HG02870 (cell line): ENCODE results near the gene MSX1.

Source experiments
- ATAC-seq: cut with Tn5 transposase; IDR thresholded peaks from one replicate; pipeline ENCODE4 v1.9.1; 2021; ENCODE audit warnings: mild to moderate bottlenecking, moderate library complexity; ENCODE audit not compliant: unreplicated experiment

Gene MSX1

DNA sequence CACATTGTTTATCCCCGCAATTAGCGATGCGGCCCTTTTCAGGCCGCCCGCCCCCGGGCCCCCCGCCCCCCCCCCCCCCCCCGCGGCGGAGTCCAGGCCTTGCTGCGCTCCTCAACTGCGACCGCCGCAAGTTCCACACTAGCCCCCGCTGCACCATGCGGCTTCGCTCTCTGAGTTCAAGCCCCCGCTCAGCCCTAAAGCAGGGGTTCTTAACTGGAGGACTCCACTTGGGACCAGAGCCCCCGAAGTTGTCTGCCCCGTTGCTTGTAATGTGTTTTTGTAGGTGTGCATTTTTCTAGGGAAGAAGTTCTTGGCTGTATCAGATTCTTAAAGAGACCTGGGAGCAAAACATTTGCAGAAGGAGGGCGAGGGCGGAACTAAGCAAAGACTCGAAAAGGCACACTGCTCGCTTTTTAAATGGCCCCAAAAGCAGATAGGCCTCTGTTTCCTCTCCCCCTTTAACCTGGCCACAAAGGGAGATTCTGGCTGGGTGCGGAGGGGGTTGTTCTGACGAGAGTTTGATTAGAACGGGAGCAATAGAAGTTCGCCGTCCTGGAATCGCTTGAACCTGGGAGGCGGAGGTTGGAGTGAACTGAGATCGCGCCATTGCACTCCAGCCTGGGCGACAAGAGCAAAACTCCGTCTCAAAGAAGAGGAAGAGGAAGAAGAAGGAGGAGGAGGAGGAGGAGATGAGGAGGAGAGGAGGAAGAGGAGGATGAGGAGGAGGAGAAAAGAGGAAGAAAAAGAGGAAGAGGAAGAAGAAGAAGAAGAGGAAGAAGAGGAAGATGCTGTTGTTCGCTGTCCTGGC lies 2.3 kb upstream of the MSX1 start:
- no peak for ATAC-seq

DNA sequence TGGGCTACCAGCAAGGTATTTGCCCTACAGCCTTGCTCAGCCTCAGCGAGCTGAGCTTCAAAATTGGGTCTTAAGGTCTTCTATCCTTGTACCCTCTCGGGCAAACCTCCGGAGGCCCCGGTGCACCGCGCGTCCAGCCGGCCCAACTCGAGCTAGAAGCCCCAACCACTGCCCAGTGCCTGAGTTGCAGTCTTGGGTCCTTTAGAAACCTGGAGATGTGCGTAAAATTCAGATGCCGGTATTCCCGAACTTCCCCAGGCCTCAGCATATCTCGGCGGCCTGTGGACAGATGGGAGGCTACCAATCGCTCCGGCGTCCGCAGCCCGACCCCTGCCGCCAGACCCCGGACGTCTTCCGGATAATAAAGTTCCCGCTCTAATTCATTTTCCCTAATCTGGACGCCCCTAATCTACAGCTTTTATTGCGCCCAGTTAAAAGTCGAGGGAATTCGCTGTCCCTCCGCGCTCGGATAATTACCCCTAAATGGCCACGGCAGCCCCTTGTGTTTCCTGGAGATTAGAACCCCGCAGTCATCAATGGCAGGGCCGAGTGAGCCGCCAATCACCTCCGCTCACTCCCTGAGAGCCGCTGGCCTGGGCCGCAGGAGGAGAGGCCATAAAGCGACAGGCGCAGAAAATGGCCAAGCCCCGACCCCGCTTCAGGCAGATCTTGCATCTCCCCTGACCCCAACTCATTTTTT lies 1.5 kb upstream of the MSX1 start:
- no peak for ATAC-seq

DNA sequence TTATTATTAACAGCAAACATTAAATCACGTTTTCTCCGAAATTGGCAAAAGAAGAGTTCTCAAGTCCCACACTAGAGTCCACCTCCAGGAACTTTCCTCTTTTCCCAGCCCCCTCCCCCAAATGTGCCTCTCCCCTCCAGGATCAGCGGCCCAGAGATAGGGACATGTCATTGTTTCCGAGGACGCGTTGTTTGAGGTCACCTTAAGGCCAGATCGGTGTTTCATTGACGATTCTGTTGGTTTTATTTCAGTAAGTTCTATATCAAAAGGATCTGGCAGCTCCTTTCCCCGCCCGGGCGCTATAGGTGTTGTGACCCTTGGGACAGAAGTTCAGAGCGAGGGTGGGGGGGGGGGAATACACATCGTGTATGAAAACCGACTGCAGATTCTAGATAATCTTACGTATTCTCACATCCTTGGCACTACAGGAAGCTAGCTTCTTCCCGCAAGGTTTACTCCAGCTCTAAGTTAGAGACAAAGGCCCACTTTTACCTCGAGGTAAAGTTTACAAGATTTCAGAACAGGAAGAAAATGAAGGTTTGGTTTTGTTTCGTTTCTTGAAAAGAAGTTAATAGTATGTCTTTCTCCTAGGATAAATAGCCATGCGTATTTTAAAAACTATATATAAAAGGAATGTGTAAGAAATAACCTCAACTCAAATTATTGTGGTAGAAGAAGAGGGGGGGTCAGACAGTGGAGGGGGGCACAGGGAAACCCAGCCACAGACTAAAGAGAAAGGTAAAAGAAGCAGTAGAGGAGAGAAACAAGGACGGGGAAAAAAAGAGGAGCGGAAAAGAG lies 739 bp upstream of the MSX1 start:
- ATAC-seq: no peak

DNA sequence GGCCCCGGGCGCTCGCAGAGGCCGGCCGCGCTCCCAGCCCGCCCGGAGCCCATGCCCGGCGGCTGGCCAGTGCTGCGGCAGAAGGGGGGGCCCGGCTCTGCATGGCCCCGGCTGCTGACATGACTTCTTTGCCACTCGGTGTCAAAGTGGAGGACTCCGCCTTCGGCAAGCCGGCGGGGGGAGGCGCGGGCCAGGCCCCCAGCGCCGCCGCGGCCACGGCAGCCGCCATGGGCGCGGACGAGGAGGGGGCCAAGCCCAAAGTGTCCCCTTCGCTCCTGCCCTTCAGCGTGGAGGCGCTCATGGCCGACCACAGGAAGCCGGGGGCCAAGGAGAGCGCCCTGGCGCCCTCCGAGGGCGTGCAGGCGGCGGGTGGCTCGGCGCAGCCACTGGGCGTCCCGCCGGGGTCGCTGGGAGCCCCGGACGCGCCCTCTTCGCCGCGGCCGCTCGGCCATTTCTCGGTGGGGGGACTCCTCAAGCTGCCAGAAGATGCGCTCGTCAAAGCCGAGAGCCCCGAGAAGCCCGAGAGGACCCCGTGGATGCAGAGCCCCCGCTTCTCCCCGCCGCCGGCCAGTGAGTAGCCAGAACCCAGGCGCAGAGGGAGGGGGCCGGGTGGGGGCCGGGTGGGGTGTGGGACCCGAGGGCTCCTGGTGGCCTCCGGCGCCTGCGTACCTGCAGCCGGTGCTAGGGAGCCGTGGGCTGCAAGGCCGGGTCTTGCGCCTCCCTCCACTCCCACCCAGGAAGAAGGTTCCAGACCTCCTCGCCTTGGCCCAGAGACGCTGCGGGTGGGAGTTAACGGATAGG lies 534 bp downstream of the MSX1 start:
- ATAC-seq: peak; percentile 29

DNA sequence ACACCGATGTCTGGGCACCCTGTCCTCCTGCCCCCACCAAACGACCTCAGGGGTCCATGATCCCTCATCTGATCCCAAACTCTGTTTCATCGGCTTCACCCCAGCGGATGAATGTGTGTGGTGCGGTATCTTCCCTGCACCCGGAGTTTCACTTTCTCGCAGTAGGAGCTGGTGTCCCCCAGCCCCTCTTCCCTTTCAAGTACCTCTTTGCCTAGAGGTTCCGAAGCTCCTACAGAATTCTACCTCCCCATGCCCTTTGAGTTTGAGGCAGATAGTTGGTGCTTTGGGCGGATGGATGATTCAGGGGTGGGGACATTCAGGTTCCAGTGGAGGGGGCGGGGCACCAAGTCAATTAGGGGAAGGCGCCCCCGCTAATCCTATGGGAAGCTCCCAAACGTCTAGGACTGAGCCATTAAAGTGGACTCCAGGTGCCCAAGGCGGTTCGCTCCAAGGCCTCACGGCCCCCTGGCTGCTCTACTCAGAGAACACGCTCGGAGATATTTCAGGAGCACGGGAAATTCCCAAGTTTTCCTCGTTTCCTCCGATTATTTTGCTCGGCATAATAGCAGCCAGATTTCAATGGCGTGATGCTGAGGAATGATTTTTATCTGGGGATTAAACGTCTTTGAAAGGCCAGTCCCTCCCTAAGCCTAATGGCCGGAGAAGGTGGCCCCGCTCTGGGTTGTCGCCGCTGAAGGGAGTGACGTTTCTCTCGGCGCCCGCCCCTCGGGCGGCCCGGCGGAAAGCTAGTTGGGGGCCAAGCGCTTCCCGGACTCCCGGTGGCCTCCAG lies 1.3 kb downstream of the MSX1 start:
- ATAC-seq: no peak

DNA sequence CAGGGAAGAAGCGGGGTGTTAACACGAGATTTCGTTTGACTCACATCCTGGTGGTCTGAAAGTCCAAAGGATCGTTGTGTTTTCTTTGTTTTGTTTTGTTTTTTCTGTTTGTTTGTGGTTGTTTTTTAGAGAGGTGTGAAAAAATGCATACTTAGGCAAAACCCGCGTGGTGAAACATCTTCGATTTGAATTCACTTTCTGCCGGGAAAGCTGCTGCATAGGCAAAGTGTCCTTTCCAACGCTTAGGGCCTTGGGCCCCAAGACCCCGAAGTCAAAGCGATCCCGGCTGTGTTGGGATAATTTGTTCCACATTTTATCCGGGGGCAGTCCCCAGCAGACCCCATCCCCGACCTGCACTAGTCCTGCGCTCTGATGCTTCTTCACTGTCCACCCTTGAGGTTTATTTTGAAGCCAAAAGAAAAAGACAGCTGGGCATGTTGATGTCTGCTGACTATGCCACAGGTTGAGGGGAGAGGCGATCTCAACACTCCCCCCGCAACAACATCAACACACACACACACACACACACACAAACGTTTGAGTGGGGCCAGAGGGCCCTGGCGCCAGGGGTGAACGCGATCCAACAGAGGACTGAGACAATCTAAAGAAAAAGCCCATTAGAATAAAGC lies 2.0 kb downstream of the MSX1 start:
- ATAC-seq: no peak

DNA sequence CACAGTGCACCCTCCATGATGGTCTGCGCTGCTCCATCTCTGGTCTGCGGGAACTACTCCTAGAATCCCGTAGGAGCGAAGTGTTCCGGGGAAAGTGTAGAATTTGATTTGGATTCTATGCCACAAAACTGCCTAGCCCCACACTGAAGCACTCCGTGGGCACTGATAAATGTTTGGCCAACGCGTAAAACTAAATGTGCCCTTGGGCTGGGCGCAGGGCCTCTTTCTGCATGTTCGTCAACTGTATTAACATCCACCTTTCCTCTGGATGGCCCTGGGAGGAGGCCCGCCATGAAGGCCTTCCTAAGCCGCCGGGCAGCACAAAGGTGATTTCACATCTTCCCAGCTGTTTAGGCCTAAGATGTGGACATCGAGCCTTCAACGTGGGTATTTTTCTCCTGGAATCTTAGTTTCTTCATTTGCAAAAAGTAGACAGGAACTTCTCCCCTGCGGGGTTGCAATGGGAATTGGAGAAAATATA lies 2.6 kb downstream of the MSX1 start:
- ATAC-seq: no peak

DNA sequence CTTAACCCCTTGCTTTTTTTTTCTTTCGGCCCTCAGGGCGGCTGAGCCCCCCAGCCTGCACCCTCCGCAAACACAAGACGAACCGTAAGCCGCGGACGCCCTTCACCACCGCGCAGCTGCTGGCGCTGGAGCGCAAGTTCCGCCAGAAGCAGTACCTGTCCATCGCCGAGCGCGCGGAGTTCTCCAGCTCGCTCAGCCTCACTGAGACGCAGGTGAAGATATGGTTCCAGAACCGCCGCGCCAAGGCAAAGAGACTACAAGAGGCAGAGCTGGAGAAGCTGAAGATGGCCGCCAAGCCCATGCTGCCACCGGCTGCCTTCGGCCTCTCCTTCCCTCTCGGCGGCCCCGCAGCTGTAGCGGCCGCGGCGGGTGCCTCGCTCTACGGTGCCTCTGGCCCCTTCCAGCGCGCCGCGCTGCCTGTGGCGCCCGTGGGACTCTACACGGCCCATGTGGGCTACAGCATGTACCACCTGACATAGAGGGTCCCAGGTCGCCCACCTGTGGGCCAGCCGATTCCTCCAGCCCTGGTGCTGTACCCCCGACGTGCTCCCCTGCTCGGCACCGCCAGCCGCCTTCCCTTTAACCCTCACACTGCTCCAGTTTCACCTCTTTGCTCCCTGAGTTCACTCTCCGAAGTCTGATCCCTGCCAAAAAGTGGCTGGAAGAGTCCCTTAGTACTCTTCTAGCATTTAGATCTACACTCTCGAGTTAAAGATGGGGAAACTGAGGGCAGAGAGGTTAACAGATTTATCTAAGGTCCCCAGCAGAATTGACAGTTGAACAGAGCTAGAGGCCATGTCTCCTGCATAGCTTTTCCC lies 3.4 kb downstream of the MSX1 start:
- no peak for ATAC-seq

DNA sequence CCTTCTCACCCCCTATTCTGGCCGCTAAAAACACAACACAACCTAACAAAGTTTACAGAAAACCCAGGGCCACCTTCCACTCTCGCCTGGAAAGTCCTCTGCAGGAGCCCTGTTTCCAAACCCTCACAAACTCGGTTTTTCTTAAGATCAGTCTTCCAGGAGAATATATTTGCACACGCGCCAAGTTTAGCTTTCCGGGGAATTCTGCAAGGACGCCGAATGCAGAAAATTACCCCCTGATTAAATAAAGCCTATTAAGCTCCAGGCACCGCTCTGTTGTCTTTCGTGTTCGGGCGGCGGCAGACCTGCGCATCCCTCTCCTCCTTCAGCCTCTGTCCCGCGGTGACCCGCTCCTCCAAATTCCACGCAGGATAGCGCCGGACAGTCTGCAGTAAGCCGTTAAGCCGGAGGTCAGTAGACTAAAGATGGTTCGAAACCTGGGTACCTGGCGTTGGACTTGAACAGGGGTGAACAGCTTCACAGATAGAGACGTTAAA lies 5.0 kb downstream of the MSX1 start:
- ATAC-seq: no peak

DNA sequence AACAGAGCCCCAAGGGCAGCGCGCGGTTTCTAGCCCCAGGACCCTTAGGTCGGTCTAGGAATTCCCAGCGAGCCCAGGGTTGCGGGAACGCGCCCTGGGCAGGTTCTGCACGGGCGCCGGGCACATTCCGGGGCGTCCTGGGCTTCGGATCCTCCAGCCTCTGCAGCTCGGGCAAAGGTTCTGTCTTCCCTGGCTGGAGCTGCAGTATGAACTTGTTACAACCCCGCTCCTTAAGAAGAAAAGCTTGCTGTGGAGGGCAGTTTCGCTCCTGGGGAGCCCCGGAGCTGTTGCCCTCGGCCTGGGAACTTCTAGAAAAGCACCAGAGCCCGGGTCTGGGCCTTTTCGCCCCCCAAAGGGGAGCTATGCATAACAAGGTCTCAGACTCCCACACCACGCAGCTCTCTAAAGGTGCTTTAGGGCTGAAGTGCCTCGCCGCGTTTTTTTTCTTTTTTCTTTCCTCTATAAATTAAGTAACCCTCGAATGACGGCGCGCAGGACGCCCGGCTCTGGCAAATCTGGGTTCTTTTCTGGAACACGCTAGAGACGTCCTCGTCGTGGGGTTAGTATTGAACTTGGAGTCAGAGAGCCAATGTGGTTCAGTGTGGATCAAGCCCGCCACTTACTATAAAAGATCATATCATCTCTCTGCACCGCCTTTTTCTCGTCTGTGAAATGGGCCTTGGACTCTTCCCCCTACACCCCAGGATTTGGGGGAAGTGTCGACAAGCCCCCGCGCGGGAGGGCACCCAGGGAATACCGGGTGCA lies 5.7 kb downstream of the MSX1 start:
- ATAC-seq: no peak

DNA sequence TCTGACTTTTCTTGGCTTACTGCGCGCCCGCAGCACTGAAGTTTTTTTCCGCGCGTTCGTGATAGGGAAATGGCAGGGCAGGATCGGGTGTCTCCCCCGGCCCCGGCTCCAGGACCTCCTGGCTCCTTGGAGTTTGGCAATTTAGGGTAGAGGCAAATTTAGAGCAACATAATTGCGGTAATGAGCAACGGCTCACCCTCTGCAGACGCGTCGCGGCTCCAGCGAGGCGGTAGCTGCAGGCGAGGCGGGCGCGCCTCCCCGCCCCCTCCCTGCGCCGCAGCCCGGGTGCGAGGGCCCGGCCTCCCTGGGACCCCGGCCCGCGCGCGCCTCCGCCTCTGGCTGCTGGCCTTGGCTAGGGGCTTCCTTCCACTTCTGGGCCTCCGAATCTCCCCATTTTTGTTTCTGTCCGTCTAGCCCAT lies 6.2 kb downstream of the MSX1 start:
- ATAC-seq: no peak

DNA sequence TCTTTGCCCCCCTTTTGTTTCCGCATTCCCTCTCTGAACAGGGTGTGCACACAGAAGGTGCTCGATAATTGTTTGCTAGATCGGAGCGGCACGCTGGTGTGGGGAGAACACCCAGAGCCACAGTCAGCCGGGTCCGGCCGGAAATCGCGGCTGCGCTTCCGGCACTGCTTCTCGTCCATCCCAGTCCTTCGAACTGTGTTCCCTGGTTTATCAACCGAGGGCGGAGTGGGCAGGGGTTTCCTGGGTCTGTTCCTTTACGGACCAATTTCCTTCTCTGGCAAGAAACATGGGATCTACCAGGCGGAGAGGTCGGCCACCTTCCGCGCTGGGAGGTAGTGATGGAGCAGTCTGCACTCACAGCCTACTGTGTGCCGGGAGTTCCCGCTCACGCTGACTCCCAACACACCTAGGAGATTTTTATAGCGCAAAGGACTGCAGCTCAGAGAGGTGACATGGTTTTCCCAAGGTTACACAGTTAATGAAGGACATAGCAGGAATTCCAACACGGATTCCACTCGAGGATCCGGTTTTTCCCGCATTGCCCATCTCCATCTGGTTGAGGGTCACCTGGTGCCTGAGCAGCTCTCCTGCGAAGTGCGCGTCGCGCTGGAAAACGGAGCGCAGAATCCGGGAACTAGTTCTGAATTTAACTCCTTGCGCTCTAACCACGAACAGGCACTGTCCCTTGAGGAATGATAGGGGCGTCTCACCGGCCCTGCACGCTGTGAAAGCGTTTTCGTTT lies 6.8 kb downstream of the MSX1 start:
- no peak for ATAC-seq

DNA sequence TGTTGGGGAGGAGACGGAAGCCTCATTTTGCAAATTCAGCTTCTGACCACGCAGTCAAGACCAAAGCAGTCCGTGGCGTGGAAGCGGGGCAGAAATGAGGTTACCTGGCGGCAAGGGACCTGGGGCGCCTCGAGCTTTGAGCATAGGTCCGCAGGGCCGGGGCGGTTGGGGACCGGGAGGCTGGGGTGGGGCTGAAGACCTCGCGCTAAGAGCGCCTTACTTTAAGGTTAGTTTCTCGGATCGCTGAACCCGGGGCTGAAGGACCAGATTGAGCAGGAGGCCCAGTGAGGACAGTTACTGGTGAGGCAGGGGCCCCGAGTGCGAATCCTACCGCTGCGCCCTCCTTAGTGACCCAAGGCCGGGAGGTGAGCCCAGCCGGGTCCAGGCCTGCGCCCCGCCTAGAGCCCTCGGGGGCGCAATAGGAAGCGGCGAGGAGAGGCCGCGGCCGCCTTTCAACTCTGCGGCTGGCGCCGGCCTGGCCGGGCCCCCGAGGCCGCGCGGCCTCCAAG lies 7.5 kb downstream of the MSX1 start:
- no peak for ATAC-seq

DNA sequence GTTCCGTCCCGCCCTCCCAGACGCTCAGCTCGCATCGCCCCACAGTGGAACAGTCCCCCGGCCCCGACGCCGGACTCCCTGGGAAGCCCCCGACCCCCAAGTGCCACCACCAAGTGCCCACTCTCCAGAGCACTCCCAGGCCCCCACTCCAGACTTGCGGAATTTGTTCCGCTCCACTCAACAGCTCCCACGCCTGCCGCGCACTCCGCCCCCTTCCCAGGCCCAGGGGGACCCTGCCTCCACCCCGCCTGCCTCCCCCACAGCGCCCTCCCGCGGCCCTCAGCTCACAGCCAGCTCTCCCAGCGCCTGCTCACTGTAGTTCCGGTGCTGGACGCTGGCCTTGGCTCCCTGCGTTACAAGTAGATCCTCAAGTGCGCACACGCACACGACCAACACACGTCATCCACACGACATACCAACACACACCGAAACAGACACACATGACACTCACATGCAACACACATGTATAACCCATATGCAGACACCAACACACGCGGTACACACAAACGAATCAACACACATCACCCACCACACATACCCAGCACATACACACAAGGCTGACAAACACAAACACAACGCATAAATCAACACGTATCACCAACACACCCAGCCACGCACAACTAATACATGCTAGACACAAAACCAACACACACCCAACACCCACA lies 8.0 kb downstream of the MSX1 start:
- ATAC-seq: no peak

DNA sequence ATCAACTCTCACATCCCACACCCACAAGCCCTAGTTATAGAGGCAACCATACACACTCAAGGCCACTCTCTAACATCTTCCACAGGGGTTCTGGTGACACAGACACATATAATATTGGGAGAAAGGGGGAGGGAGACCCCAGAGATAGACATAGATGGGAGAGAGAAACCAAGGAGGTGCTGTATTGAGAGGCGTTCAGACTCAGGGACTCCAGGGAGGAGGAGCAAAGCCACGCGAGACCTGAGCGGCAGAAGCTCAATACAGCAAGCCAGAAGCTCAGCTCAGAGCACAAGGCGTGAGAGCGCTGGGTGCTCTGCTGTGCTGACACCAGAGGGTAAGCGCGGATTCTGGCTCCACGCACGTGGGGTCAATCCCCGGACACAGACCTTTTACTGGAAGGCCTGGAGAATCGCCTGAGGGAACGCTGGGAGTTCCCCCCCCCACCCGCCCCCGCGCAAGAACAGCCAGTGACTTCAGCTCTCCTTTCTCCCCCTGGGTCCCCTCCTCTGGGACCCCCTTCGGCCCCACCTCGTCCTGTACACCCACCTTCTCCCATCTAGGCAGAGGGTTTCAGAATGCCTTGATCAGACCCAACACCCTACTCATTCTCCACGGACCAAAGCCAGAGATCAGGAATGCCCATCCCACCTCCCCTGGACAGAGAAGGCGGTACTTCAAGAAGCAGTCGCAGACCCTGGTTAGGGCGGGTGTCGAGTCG lies 8.7 kb downstream of the MSX1 start:
- no peak for ATAC-seq
